Tibial artery (tissue), 4 donors: ENCODE results near the gene CARD9.
"Not testable (repeated sequence)": the region's sequence is repeated elsewhere in the genome, so short reads cannot be mapped to it uniquely, and the experiment has no call there.

Source experiments
- DNase-seq, 2 donors: peaks; one replicate each; pipeline ENCODE4 v3.0.0-alpha.2; 2019
- H3K27ac ChIP-seq, 2 donors: fragments of 200-600 bp; sonication (generic) in 1 of 2; 1 replicate in 1 of 2; 2 replicates in 1 of 2; pipeline ENCODE4 v1.5.1; 2018 to 2019; ENCODE audit warnings: mild to moderate bottlenecking in 1 of 2
- H3K27me3 ChIP-seq, 2 donors: fragments of 200-600 bp; sonication (generic) in 1 of 2; one replicate each; pipeline versions ENCODE4 v1.5.1 to v1.6.0; 2016 to 2019
- H3K36me3 ChIP-seq, 3 donors: fragments of 200-600 bp; sonication (generic) in 2 of 3; one replicate each; pipeline ENCODE4 v1.5.1; 2016 to 2019; ENCODE audit warnings: mild to moderate bottlenecking in 2 of 3
- H3K4me1 ChIP-seq, 4 donors: fragments of 200-600 bp; sonication (generic) in 2 of 4; 1 replicate in 3 of 4; 2 replicates in 1 of 4; pipeline ENCODE4 v1.5.1; 2016 to 2019
- H3K4me3 ChIP-seq, 2 donors: fragments of 200-600 bp; sonication (generic) in 1 of 2; 1 replicate in 1 of 2; 2 replicates in 1 of 2; pipeline ENCODE4 v1.5.1; 2018 to 2019; ENCODE audit warnings: mild to moderate bottlenecking in 2 of 2
- H3K9me3 ChIP-seq, 3 donors: fragments of 200-600 bp; sonication (generic) in 1 of 3; one replicate each; pipeline ENCODE4 v1.5.1; 2016 to 2019
- intact Hi-C: fragments of 100-400 bp; cut with DNase I; formaldehyde crosslinking; loops from one replicate; pipeline ENCODE4 v1.15.0; 2023; ENCODE audit warnings: low total_unique reads
- TF ChIP-seq, protein P1 (sequence below), 2 experiments: fragments of 200-600 bp in 1 of 2; fragments of 450-650 bp in 1 of 2; IDR thresholded peaks; one replicate each; pipeline ENCODE4 v1.5.1; 2017 to 2019; ENCODE audit warnings: antibody characterized with exemption in 2 of 2, mild to moderate bottlenecking in 1 of 2, moderate library complexity in 1 of 2

Gene CARD9

DNA sequence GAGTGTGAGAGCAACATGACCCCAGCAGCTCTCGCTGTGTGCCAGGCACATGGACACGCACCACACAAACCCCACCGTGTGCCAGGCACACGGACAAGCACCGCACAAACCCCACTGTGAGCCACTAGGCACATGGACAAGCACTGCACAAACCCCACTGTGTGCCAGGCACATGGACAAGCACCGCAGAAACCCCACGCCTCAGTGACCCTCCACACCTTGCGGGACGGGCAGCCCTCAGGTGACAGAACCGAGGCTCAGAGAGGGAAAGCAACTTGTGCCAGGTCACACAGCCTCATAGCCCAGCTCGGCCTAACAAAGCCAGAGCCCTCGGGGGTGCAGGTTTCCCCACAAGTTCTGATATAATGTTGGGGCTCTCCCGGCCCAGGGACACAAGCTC is 48.1 kb downstream of the CARD9 start:
- Histone ChIP-seq H3K27me3 (no peaks in the 10 kb centered on the region), H3K4me3 (no peak overlapping the region), H3K27ac (no peak overlapping the region), H3K9me3 (no peaks in the 10 kb centered on the region), H3K4me1 (peaks cover 3 to 35% (median 32%) of the 10 kb centered on the region in 4 donors), H3K36me3 (no peaks in the 10 kb centered on the region)
- no peak for DNase-seq
- TF ChIP-seq, protein P1, sequence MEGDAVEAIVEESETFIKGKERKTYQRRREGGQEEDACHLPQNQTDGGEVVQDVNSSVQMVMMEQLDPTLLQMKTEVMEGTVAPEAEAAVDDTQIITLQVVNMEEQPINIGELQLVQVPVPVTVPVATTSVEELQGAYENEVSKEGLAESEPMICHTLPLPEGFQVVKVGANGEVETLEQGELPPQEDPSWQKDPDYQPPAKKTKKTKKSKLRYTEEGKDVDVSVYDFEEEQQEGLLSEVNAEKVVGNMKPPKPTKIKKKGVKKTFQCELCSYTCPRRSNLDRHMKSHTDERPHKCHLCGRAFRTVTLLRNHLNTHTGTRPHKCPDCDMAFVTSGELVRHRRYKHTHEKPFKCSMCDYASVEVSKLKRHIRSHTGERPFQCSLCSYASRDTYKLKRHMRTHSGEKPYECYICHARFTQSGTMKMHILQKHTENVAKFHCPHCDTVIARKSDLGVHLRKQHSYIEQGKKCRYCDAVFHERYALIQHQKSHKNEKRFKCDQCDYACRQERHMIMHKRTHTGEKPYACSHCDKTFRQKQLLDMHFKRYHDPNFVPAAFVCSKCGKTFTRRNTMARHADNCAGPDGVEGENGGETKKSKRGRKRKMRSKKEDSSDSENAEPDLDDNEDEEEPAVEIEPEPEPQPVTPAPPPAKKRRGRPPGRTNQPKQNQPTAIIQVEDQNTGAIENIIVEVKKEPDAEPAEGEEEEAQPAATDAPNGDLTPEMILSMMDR (IDR thresholded peaks at IDR 0.05): no peak
- intact Hi-C loops: no loop called here

- Histone ChIP-seq H3K36me3 (no peaks in the 10 kb centered on the region), H3K27me3 (no peaks in the 10 kb centered on the region), H3K27ac (no peak overlapping the region), H3K9me3 (no peaks in the 10 kb centered on the region), H3K4me3 (no peak overlapping the region), H3K4me1 (peaks cover 3 to 35% (median 32%) of the 10 kb centered on the region in 4 donors)
- no peak for DNase-seq
- intact Hi-C loops: no loop called here
- TF ChIP-seq, protein P1 (IDR thresholded peaks at IDR 0.05): no peak
These were observed 48.8 kb downstream of the CARD9 start for GRCh38 chr9:136324501-136325300.

DNA sequence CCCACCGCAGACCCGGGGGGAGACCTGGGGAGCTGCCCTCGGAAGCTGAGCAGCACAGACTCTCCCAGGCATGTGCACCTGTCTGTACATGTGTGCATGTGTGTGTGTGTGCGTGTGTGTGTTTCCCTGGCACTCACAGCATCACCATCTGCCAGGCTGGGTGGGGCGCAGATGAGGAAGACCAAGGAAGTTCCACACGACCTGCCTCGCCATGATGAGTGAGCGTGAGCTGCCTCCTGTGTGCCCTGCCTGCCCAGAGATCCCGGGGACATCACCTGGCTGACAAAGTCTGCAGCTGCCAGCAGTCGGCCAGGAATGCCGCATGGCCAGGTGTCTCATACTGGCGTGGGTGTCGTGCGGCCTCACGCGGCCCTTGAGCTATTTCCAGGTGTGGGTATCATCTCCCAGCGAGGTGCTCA is 50.1 kb downstream of the CARD9 start:
- H3K36me3 ChIP-seq: no peaks in the 10 kb centered on the region
- no peak overlapping the region for H3K4me3 ChIP-seq
- no peak overlapping the region for H3K27ac ChIP-seq
- H3K4me1 ChIP-seq: peaks cover 3 to 24% (median 22%) of the 10 kb centered on the region in 4 donors
- intact Hi-C loops: no loop called here
- no peaks in the 10 kb centered on the region for H3K27me3 ChIP-seq
- TF ChIP-seq, protein P1 (IDR thresholded peaks at IDR 0.05): no peak
- DNase-seq: no peak
- H3K9me3 ChIP-seq: no peaks in the 10 kb centered on the region

GRCh38 chr9:136322756-136323330 is 50.6 kb downstream of the CARD9 start:
- intact Hi-C loops: no loop called here
- TF ChIP-seq, protein P1 (IDR thresholded peaks at IDR 0.05): no peak
- no peaks in the 10 kb centered on the region for H3K9me3 ChIP-seq
- no peaks in the 10 kb centered on the region for H3K27me3 ChIP-seq
- DNase-seq: no peak
- no peak overlapping the region for H3K27ac ChIP-seq
- H3K4me3 ChIP-seq: no peak overlapping the region
- peaks cover 0 to 19% (median 16%) of the 10 kb centered on the region in 4 donors for H3K4me1 ChIP-seq
- H3K36me3 ChIP-seq: no peaks in the 10 kb centered on the region

GRCh38 chr9:136321561-136321960 is 51.9 kb downstream of the CARD9 start:
- no peak for DNase-seq
- intact Hi-C loops: no loop called here
- TF ChIP-seq, protein P1 (IDR thresholded peaks at IDR 0.05): no peak
- Histone ChIP-seq H3K4me3 (no peak overlapping the region), H3K4me1 (peaks cover 0 to 9% (median 8%) of the 10 kb centered on the region in 4 donors), H3K36me3 (no peaks in the 10 kb centered on the region), H3K27me3 (no peaks in the 10 kb centered on the region), H3K9me3 (no peaks in the 10 kb centered on the region), H3K27ac (no peak overlapping the region)

DNA sequence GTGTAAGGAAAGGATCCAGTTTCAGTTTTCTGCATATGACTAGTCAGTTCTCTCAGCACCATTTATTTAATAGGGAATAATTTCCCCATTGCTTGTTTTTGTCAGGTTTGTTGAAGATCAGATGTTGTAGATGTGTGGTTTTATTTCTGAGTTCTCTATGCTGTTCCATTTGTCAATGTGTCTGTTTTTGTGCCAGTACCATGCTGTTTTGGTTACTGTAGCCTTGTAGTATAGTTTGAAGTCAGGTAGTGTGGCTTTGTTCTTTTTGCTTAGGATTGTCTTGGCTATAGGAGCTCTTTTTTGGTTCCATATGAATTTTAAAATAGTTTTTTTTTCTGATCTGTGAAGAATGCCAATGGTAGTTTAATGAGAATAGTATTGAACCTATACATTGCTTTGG is 52.5 kb downstream of the CARD9 start:
- intact Hi-C loops: not testable (repeated sequence)

DNA sequence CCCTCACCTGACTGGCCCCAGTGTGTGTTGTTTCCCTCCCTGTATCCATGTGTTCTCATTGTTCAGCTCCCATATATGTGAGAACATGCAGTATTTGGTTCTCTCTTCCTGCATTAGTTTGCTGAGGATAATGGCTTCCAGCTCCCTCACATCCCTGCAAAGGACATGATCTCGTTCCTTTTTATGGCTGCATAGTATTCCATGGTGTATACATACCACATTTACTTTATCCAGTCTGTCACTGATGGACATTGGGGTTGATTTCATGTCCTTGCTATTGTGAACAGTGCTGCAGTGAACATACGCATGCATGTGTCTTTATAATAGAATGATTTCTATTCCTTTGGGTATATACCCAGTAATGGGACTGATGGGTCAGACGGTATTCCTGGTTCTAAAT is 53.5 kb downstream of the CARD9 start:
- DNase-seq, H3K27me3 ChIP-seq, intact Hi-C loops, H3K36me3 ChIP-seq, H3K9me3 ChIP-seq, H3K27ac ChIP-seq, H3K4me3 ChIP-seq, H3K4me1 ChIP-seq: not testable (repeated sequence)

More for the DNA sequence above, 52.5 kb downstream of the CARD9 start:
- not testable (repeated sequence) for H3K27me3 ChIP-seq, H3K4me3 ChIP-seq, H3K27ac ChIP-seq, H3K4me1 ChIP-seq, DNase-seq, H3K36me3 ChIP-seq, H3K9me3 ChIP-seq

- H3K27me3 ChIP-seq, H3K4me1 ChIP-seq, H3K4me3 ChIP-seq, H3K36me3 ChIP-seq, DNase-seq, intact Hi-C loops, H3K27ac ChIP-seq: not testable (repeated sequence)
- H3K9me3 ChIP-seq: peaks cover 0 to 11% (median 2%) of the 10 kb centered on the region in 3 donors
These were observed 54.2 kb downstream of the CARD9 start for GRCh38 chr9:136319244-136319643.
